Fibroblast of lung (primary cell): ENCODE measurements around the gene TEDC1. TPM values are rescaled to one million over a fixed set of nuclear protein-coding genes. Genes with fewer than 3 reads are reported as not detected.

Experiments
- DNase-seq, 2 donors: peaks; one replicate each; pipeline versions ENCODE4 v3.0.0 to v3.0.0-alpha.2; 2010; ENCODE audit warnings: low read depth in 2 of 2
- H2AFZ ChIP-seq: 2 replicates; pipeline ENCODE4 v1.5.1; 2012; ENCODE audit warnings: low read length, control low read depth, inconsistent platforms
- H3K27ac ChIP-seq: 2 replicates; pipeline ENCODE4 v1.5.1; 2011; ENCODE audit warnings: low read length, control low read depth; ENCODE audit not compliant: insufficient read depth
- H3K27me3 ChIP-seq: 2 replicates; pipeline ENCODE4 v1.5.1; 2011; ENCODE audit warnings: mild to moderate bottlenecking, low read length; ENCODE audit not compliant: control insufficient read depth, insufficient read depth
- H3K36me3 ChIP-seq: 2 replicates; pipeline ENCODE4 v1.5.1; 2011; ENCODE audit warnings: low read length; ENCODE audit not compliant: control insufficient read depth, insufficient read depth
- H3K4me1 ChIP-seq: 2 replicates; pipeline ENCODE4 v1.5.1; 2011; ENCODE audit warnings: low read length; ENCODE audit not compliant: control insufficient read depth, insufficient read depth; ENCODE audit errors: extremely low read depth
- H3K4me2 ChIP-seq: 2 replicates; pipeline ENCODE4 v1.5.1; 2011; ENCODE audit warnings: low read length, control low read depth; ENCODE audit not compliant: insufficient read depth; ENCODE audit errors: extremely low read depth
- H3K4me3 ChIP-seq, 4 experiments: fragments of 200-600 bp in 1 of 4; sonication (generic) in 1 of 4; replicated peaks in 1 of 4; 2 replicates each; pipeline ENCODE4 v1.5.1; 2011 to 2016; ENCODE audit warnings: low read length in 4 of 4, low read depth in 3 of 4, mild to moderate bottlenecking in 3 of 4, control low read depth in 2 of 4, inconsistent platforms in 1 of 4, mixed read lengths in 1 of 4; ENCODE audit not compliant: insufficient read depth in 1 of 4; ENCODE audit errors: control extremely low read depth in 1 of 4
- H3K79me2 ChIP-seq: 2 replicates; pipeline ENCODE4 v1.5.1; 2012; ENCODE audit warnings: mild to moderate bottlenecking, low read length, inconsistent platforms; ENCODE audit not compliant: control insufficient read depth, insufficient read depth
- H3K9ac ChIP-seq: 2 replicates; pipeline ENCODE4 v1.5.1; 2011; ENCODE audit warnings: mild to moderate bottlenecking, low read length, control low read depth; ENCODE audit not compliant: insufficient read depth
- H3K9me3 ChIP-seq: 2 replicates; pipeline ENCODE4 v1.5.1; 2012; ENCODE audit warnings: low read depth, low read length; ENCODE audit not compliant: control insufficient read depth, insufficient read depth
- H4K20me1 ChIP-seq: 2 replicates; pipeline ENCODE4 v1.5.1; 2011; ENCODE audit warnings: low read length; ENCODE audit not compliant: control insufficient read depth, insufficient read depth; ENCODE audit errors: extremely low read depth
- CTCF ChIP-seq, 2 donors: IDR thresholded peaks in 1 of 2; conservative IDR thresholded peaks in 1 of 2; 1 replicate in 1 of 2; 2 replicates in 1 of 2; pipeline ENCODE4 v1.5.1; 2011 to 2012; ENCODE audit warnings: low read length in 2 of 2, control low read depth in 1 of 2, inconsistent platforms in 1 of 2, low read depth in 1 of 2, mild to moderate bottlenecking in 1 of 2
- EZH2 ChIP-seq: IDR thresholded peaks from 2 replicates; pipeline ENCODE4 v1.5.1; 2012; ENCODE audit warnings: low read length, control low read depth, mild to moderate bottlenecking; ENCODE audit errors: missing control alignments
- polyA plus RNA-seq, 2 donors: library from polyadenylated mRNA; depleted of rRNA in 1 of 2; stranded (reverse) in 1 of 2; unstranded in 1 of 2; fragments of >200 nt; gene quantifications; 2 replicates each; pipeline ENCODE4 v1.2.1, GENCODE V29; 2011 to 2012; ENCODE audit warnings: missing spikeins in 1 of 2
- total RNA-seq: library from RNA; depleted of rRNA; stranded (reverse); fragments of >200 nt; gene quantifications from 2 replicates; pipeline ENCODE4 v1.2.1, GENCODE V29; 2014

The TEDC1 gene
- total and polyA plus RNA-seq, 2 donors (not counting 1 experiment from before 2014, with no cell fraction given), result 0.69 to 2.5 TPM

DNA sequence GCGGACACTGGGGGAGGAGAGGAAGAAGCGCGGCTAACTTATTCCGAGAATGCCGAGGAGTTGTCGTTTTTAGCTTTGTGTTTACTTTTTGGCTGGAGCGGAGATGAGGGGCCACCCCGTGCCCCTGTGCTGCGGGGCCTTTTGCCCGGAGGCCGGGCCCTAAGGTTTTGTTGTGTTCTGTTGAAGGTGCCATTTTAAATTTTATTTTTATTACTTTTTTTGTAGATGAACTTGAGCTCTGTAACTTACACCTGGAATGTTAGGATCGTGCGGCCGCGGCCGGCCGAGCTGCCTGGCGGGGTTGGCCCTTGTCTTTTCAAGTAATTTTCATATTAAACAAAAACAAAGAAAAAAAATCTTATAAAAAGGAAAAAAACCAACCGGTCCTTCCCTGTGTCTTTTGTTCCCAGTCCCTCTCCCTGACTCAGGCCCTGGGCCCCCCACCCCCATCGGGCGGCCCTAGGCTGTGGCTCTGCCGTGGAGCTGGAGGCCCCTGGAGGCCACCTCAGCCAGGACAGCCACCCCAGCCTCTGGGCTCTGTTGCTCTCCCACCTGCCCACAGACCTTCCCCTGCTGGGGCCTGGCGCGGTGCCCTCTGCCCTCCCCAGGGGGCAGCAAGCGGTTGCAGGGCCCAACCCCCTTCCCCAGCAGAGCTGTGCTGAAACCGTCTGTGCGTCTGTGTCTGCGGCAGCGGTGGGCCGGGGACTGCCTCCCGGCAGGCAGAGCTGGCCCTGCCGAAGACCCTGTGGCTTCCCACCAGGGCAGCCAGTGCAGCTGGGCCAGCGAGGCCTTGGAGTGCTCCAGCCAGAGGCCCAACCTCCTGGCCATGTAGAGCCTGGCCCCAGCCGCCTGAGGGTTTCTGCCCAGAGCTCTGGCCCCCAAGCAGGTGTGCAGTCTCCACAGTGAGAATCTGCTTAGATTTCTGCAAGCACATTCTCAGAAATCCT, 20.4 kb upstream of the TEDC1 start:
- no peak for TF ChIP-seq EZH2
- no peak for TF ChIP-seq CTCF (conservative IDR thresholded peaks at IDR 0.05 in 1 of 2, IDR thresholded peaks at IDR 0.05 in 1 of 2; ENCODE audit: low read depth in 1 of 2, low read length in 2 of 2)
- H3K36me3 ChIP-seq, result peaks cover 13% of the 10 kb centered on the region
- no peak for DNase-seq
- H3K27me3 ChIP-seq, result no peaks in the 10 kb centered on the region
- no peaks in the 10 kb centered on the region for H4K20me1 ChIP-seq
- no peaks in the 10 kb centered on the region for H3K9me3 ChIP-seq
- peaks cover 16% of the 10 kb centered on the region for H3K4me1 ChIP-seq
- no peaks in the 10 kb centered on the region for H3K79me2 ChIP-seq
- H3K9ac ChIP-seq, result no peak overlapping the region
- no peak overlapping the region for H3K27ac ChIP-seq
- no peak overlapping the region for H3K4me2 ChIP-seq
- H3K4me3 ChIP-seq, result no peak overlapping the region
- H2AFZ ChIP-seq, result no peak overlapping the region

- no peaks in the 10 kb centered on the region for H3K9me3 ChIP-seq
- no peak overlapping the region for H3K27ac ChIP-seq
Observed at GRCh38 chr14:105471297-105471821, 19.7 kb upstream of the TEDC1 start.

More at GRCh38 chr14:105471297-105471821, 19.7 kb upstream of the TEDC1 start:
- Histone ChIP-seq H2AFZ (no peak overlapping the region), H3K36me3 (peaks cover 13% of the 10 kb centered on the region), H3K9ac (no peak overlapping the region), H3K79me2 (no peaks in the 10 kb centered on the region), H3K4me3 (no peak overlapping the region), H3K27me3 (no peaks in the 10 kb centered on the region), H4K20me1 (no peaks in the 10 kb centered on the region), H3K4me2 (no peak overlapping the region), H3K4me1 (peaks cover 17% of the 10 kb centered on the region)
- DNase-seq, result no peak
- TF ChIP-seq EZH2 (no peak), CTCF (conservative IDR thresholded peaks at IDR 0.05 in 1 of 2, IDR thresholded peaks at IDR 0.05 in 1 of 2; ENCODE audit: low read depth in 1 of 2, low read length in 2 of 2) (peak in 1 of 2 donors; percentile 17)
